ENCODE measurements around the gene AGER.

GRCh38 chr6:32200711-32201475 is 16.8 kb upstream of the AGER start:
- TF ChIP-seq CREB5 (CRISPR knock-in tag; IDR thresholded peaks at IDR 0.05; ENCODE audit: low read depth) (no peak), PATZ1 (CRISPR knock-in tag; IDR thresholded peaks at IDR 0.05; ENCODE audit: borderline replicate concordance) (no peak), TCF4 (CRISPR knock-in tag; IDR thresholded peaks at IDR 0.05; ENCODE audit: borderline replicate concordance) (no peak), ARNTL (CRISPR knock-in tag; IDR thresholded peaks at IDR 0.05; ENCODE audit: borderline replicate concordance, low read depth) (no peak), ZNF8 (CRISPR knock-in tag; IDR thresholded peaks at IDR 0.05) (no peak), ZFP3 (CRISPR knock-in tag; IDR thresholded peaks at IDR 0.05) (no peak), ZFP30 (CRISPR knock-in tag; IDR thresholded peaks at IDR 0.05) (no peak), TOX (CRISPR knock-in tag; IDR thresholded peaks at IDR 0.05; ENCODE audit: borderline replicate concordance) (no peak), CSRNP3 (CRISPR knock-in tag; IDR thresholded peaks at IDR 0.05) (no peak), RARB (CRISPR knock-in tag; IDR thresholded peaks at IDR 0.05) (no peak)
